DOHH2 (cell line): ENCODE data around the gene TMTC2.

Source experiments
- CTCF ChIP-seq: fragments of 200-600 bp; sonication (generic); IDR thresholded peaks from one replicate; pipeline ENCODE4 v1.5.1; 2014; ENCODE audit warnings: antibody characterized with exemption, mild to moderate bottlenecking, low read depth, low read length; ENCODE audit not compliant: poor library complexity, severe bottlenecking
- EZH2phosphoT487 ChIP-seq: fragments of 200-600 bp; sonication (generic); IDR thresholded peaks from 2 replicates; pipeline ENCODE4 v1.6.1; 2017; ENCODE audit warnings: borderline replicate concordance, mild to moderate bottlenecking, antibody characterized with exemption, low read length, moderate library complexity, mixed read lengths

DNA sequence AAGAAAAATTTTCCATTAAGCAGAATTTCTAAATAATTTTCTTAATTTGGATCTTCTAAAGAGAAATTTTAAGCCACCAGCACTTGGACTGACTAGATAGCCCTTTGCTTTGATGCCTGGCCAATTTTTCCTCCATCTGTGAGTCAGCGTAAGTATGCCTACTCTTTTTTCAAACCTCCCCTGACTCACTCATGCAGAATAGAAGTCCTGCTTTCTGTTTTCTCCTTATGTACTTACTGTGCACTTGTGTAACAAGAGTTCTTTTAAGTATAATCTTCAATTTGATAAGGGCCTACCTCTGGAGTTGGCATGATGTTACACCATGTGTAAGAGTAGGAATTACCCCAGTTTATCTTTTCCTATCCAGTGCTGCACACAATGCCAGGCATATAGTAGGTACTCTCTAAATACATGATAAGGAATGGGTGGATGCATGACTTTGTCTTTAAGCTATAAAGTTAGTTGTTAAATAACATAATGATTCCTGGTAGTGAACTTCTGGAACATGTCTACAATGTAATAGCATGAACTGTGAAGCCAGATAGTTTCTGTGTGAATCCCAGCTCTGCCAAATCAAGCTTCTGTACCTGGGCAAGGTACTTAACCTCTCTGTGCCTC, 329.6 kb downstream of the TMTC2 start:
- TF ChIP-seq CTCF: no peak
- no peak for TF ChIP-seq EZH2phosphoT487
